Stimulated activated CD8-positive, alpha-beta memory T cell treated with anti-CD3 and anti-CD28 coated beads, Interleukin-15, amount 100 ng/mL, for 4 hours (primary cell): ENCODE data around the gene CRHR1.

Experiments
- DNase-seq, 2 donors: peaks; one replicate each; pipeline ENCODE4 v3.0.0-alpha.2; 2020; ENCODE audit warnings: low read depth in 2 of 2

The CRHR1 gene

DNA sequence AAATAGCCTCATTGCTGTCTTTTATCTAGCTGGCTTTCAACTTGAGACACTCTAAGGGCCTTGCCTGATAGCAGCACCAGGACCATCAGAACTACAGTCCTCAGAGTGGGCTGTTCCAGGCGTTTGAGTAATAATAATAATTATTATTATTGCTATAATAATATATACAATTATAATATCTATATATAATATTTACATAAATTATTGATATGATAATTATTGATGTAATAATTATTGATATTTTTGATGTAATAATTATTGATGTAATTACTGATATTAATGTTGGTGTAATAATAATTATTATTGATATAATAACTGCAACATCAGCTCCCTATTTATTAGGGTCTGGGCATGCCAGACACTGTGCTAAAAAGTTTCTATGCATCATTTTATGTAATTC is 25.6 kb upstream of the CRHR1 start:
- DNase-seq = no peak

DNA sequence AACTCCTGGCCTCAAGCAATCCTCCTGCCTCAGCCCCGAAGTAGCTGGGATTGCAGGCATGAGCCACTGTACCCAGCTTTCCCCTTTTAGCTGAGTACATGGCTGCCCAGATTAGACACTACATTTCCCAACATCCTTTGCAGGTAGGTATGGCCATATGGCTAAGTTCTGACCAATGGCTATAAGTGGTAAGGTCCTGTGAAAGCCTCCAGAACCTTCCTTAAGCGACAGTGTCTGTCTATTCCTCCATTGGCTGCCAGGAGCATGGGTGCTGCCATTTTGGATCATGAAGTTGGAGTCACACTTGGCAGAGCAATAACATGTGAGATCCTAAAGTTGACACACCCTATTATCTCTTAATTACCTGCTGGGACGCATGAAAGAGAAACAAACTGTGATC is 24.4 kb upstream of the CRHR1 start:
- DNase-seq = no peak

DNA sequence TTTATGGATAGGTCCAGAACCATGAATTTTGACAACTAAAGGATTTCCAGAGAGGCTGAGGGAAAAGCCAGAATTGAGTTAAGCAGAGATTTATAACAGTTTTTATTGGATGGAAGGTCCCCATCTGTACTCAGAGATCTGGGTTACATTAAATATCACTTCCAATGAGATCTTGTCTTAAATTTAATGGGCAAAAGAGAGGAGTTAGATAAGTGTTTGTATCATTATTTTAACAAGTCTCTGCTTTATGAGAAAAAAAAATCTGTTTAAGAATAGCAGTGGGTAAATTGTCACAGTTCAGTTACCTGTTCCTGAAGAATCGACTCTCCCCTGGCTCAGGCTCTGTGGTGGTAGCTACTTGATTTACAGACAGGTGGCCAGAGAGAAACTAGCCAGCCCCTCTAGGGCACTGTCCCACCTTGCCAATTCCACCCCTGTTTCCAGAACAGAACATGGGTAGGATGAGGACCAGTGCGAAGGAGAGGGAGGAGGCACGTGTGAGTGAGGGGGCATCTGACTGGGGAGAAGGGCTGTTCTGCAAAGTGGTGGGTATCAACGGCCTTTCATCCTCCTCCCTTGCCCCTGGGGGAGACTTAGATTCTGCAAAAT is 22.1 kb upstream of the CRHR1 start:
- no peak for DNase-seq

DNA sequence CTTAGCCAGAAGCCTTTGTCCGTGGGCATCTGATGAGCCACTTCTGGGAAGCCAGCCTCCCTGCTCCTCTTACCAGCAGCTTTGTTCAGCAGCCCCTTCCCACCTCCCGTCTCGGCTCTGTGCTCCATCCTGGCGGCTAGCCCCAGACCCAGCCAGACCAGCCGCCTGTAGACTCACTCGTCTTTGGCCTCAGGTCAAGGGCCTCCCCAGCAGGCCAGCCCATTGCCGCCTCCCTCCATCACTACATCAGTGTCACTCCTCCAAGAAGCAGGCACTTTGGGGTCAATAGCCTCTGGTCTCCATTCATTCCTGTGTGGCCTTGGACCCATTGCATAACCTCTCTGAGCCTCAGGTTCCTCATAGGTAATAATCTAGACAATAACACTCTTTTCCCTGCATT is 20.9 kb upstream of the CRHR1 start:
- DNase-seq = no peak

DNA sequence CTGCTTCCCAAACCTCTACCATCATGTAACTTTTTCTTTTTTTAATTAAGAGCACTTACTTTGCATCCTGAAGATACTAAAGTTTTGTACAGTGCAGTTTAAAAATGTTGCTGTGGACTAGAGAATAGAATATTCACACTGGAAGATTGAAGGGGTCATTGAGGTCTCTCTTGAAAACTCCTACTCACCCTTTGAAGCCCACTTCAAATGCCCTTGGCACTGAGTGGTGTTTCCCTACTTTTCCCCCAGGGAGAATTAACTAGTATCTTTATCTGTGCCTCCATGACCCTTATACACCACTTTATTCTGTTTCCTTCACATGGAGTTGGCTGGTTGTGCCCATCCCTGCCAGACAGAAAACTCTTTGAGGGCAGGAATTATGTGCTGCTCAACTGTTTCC is 19.6 kb upstream of the CRHR1 start:
- no peak for DNase-seq

DNA sequence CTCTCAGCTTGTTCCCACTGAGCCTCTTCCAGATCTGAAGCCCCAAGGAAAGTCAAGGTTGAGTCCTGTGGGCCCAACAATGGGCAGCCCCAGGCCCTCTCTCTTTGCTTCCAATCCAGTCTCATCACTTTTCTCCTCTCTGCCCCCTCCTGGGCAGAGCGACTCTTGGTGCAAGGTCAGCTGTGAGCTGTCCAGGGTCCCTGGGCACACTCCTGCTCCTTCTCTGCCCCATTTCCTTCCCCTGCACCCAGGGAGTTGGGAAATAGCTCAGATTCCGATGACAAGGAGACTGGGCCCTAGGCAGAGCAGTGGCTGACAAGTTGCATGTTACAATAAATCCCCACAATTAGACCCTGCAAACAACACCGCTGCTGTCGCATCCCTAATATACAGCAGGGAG is 16.1 kb upstream of the CRHR1 start:
- DNase-seq = no peak

DNA sequence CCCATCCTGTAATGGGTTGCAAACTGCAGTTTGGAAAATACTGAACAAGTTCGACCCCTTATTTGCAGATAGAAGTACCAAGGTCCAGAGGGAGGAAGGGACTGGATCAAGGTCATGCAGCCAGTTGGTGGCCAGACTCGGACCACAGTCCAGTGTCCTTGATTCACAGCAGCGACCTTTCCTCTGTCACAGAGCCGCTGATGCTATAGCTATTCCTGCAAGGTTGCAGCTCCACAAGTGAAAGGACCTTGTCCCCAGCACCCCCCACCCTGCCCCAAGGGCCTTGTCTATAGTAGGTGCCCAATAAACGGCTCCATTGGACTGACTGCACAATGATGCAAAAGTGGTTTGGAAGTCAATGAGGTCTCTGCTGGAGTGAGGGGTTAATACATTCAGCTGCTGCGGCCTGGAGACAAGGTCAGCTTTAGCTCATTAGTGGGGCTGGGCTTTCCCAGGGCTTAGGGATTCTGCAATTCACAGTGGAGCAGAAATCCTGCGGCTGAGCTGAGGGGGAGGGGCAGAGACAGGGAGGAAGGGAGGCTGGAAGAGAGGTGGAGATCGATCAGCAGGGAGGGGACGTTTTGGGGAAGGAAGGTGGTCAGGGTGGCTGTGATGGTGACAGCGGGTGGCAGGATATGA is 13.4 kb upstream of the CRHR1 start:
- no peak for DNase-seq

DNA sequence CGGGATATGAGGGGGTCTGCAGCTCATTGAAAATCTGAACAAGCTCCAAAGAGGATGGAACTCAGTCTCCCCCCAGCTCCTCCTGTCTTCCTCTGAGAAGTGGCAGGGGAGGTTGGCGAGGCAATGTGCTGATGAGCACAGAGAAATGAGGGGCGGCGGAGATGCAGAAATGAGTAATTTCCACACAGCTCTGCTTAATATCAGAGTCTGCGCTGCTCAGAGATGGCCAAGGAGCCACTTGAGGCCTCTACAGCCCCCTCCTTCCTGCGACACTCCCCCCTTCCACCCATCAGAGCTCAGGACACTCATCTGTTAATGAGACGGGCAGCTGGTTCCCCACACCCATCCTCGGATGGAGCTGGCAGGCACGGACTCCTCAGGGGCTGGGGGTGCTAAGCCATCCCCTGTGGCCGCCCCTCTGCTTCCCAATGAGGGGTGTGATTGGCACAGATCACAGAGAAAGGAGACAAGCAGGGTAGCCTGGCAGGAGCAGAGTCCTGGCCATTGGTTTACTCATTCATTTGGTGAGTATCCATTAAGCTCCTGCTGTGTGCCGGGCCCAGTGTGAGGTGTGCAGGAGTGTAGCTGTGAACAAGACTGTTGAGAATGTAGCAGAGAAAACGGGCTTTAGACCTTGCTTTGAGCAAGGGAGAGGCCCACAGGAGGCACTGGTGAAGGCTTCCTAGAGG is 12.7 kb upstream of the CRHR1 start:
- no peak for DNase-seq

DNA sequence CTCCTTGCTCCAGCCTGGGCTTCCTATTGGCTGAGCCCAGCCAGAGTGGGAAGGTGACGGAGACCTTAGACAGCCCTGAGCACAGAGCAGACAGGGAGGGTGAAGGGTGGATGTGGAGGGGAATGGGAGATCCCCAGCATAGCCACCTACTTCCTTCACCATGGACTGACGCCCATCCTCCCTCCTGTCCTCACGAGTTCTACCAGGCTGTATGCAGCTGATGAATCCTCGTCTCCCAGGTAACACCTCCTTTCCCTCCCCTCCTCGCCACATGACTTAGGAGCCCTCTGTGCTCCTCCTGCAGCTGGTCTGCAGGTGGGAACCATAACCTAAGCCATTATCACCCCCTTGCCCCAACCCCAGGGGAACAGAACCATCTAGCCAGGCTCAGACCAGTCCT is 9.0 kb upstream of the CRHR1 start:
- DNase-seq = no peak

DNA sequence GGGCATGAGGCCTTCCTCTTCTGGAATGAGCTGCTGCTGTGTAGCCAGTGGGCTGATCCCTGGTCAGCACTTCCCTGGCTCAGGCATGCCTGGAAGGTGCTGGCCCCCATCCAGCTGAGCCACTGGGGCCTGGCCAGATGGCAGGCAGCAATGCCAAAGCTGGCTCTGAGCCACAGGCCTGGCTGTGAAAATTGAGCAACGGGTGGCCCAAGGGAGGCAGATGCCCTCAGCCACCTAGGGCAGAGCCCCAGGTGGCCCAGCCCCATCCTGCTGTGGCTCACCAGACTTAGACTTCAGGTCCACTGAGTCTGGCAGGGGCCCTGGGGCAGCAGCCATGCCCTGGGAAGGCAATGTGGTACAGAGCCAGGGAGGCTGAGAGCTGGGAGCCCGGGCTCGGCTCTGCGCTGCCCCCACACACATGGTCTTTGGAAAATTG is 8.5 kb upstream of the CRHR1 start:
- DNase-seq = no peak

DNA sequence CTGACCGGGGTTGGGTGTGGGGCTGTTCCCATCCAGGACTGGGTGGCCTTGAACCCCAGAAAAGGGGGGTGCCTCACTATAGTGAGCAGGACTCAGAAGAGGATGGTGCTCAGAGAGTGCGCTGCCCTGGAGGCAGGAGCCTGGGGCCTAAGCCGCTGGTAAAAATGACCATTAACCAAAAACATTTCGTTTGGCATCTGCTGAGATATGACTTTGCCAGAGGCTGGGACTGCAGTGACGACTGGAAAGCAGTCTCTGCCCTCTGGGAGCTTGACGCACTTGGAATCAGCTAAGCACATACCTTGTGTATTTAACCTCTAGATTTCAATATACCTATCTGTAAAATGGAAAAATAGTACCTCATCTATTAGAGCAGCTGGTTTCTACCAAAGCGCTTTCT is 7.2 kb upstream of the CRHR1 start:
- no peak for DNase-seq

DNA sequence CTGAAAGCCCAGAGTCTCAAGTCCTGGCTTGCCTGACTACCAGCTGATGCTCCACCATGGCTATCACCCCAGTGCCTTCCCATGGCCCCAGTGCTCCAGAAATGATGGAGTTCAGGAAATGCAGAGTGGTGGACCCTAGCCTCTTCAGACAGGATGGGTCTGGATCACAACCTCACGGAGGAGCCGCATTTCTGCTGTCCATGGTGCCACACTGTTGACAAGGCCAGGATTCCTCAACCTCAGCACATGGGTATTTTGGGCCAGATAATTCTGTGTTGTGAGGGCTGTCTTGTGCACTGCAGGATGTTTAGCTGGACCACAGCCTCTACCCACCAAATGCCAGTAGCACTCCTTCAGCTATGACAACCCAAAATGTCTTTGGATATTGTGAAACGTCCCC is 6.7 kb upstream of the CRHR1 start:
- no peak for DNase-seq

DNA sequence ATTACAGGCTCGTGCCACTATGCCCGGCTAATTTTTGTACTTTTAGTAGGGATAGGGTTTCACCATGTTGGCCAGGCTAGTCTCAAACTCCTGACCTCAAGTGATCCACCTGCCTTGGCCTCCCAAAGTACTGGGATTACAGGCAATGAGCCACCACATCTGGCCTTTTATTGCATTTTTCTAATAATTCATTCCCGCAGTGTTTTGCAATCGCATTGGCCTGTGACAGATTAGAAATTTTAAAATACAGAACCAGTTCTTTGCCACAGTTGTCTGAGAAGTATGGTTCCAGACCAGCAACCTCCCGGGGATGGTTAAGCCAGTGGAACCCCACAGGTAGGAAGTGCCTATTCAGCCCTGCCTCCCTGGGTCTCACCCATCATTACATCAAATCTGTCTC is 3.2 kb upstream of the CRHR1 start:
- no peak for DNase-seq

DNA sequence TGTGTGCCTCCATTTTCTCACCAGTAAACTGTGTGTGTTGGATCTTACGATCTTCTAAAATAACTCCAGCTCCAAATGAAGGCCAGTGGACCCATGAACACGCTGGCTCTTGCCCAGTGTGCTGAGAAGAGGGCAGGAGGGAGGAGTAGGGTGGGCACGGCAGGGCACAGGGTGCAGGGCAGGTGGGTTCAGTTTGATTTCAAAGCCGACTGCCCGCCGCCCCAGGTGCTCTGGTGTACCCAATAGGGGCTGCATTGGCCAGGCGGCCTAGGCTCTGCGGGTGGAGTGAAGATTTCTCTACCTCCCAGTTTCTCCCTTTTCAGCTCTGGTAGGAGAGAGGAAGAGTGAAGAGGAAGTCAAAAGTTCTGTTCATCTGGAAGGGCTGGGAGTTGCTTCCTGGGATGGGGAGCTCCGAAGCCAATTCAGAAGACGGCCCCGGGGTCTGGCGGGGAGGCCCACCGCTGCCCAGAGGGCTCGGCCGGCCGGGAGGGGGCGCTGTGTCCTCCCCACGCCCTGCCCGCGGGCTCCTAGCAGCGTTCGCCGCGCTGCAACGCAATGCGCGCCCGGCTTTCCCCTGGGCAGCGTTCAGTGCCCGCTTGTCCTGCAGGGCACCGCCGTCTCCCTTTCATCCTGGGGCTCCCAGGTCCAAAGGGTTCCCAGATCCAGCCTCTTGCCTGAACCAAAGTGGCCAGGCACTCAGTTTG is 1.1 kb upstream of the CRHR1 start:
- no peak for DNase-seq

DNA sequence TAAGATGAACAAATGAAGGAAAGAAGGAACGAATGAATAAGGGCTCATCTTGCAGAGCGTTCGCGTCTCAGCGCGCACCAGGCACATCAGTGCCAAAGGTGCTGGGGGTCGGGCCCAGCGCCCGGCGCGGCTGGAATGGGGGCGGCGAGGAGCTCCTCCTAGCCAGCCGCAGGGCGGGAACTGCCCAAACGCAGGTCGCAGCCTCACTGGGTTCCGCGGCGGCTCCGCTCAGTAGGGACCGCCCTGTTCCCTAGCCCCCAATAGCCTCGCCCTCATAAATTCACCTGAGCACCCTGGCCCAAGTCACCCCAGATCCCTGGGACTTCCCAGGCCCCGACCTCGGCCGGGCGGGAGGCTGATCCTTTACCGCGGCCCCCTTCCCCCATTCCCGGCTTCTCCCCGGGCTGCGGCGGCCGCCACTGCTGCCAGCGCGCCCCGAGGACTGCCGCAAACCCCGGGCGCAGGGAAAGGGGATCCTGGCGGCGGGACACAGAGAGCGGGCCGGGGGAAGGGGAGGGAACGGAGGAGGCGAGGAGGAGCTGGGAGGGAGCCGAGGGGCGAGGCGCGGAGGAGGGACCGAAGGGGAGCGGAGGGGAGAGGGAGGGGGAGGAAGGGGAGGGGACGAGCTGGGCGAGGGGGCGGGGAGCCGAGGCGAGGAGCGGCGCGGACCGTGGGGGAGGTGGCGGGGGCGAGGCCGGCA is 377 bp upstream of the CRHR1 start:
- no peak for DNase-seq

DNA sequence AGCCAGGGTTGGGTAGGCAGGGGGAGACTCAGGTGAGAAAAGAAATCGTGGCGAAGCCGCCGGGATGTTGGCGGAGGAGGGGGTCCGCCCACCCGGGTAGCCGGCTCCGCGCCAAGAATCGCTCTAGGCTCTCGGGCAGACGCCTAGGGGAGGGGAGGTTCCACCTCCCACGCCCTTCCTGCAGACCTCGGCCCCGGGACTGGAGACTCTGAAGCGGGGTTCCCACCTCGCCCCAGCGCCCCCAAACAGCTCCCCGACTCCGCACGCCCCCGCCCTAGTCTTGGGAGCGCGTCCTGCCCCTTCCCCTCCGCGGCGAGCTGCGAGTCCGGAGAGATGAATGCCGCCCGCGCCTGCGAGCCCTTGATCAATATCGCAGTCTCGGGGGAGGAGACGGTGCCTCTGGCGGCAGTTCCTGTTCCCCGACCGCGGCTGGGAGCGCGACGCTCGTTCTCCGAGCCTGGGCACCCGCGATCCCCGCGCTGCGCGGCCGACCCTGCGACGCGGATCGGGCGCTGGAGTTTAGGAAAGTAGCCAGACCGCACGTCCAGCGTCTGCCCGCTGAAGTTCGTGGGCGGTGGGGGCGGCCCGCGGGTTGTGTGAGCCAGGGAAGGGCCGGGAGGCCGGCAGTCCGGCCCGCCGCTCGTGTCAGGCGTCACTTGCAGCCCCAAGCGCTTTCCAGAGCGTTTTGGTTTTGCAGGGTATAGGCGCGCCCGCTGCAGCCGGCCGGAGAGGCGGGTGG is 790 bp downstream of the CRHR1 start:
- DNase-seq = no peak

DNA sequence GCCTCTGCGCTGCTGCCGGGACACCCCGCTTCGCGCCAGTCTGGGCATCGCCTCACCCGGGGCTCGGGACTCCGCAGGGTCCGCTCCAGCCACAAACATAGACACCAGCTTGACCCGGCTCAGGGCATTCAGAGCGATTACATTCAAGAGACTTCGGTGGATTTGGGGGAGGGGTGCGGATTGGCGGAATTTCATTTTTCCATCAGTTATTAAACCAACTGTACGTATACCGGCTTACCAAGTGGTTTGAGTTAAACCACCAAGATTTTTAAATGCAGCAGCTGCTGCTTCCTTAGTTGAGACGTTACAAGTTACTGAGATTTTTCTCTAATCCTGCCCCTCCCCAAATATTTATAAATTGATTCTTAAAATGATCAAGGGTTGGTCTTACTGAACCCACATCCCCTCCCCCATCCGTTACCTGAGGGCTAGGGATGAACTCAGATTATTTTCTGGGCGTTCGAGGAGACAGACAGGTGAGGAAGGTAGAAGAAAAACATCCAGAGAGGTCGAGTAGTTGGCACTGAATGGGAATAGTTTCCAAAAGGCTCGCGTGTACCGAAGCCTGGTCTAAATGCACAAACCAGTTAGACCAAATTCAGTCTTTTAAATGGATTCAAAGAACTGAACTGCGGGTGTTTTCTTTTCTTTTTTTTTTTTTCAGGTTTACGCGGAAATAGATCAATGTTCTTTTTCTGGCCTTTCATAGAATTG is 1.5 kb downstream of the CRHR1 start:
- DNase-seq = no peak

DNA sequence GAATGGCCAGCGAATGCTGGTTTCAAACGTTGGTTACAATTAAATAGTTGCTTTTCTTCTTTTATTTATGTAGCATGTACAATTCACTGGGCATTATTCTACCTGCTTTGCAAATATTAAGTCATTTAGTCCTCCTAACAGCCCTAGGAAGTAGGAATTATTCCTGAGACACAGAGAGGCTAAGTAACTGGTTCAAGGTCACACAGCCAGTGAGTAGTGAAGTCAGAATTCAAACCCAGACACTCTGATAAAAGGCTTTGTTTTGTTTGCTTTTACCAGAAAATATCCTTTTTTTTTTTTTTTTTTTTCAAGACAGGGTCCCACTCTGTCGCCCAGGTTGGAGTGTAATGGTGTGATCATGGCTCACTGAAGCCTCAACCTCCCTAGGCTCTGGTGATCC is 2.2 kb downstream of the CRHR1 start:
- DNase-seq = no peak

DNA sequence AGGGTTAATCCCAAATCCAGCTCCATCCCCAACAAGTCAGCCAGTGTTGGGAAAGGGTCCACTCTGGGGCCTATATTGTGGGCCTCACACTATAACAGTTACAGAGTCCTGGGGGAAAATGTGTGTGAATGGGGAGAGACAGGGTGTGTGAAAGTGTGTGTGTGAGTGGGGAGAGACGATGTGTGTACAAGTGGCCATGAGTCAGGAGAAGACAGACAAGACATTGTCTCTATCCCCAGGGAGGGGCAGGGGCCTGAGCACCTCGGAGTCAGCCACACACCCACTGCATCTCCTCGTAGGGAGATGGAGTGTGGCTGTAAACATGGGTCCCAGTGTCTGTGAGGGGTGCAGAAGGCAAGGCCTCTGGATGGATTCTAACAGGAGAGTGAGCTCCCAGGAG is 2.9 kb downstream of the CRHR1 start:
- DNase-seq = no peak

DNA sequence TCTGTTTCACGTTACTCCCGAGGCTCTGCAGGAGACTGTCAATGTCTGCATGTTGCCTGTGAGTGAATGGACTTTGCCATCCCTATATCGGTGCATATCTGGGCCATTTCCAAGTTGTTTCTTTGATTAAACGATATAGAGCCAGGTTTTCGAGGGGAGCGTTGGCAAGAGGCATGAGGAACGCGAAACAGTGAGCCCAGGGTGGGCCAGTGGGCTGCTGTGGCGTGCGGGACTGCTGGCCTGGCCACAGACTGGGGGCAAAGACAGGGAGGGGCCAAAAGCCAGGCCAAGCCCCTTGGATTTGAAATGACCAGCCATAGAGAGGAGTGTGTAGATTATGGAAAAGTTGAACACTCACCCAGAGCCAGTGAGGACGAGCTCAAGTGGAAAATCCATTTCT is 3.5 kb downstream of the CRHR1 start:
- no peak for DNase-seq

DNA sequence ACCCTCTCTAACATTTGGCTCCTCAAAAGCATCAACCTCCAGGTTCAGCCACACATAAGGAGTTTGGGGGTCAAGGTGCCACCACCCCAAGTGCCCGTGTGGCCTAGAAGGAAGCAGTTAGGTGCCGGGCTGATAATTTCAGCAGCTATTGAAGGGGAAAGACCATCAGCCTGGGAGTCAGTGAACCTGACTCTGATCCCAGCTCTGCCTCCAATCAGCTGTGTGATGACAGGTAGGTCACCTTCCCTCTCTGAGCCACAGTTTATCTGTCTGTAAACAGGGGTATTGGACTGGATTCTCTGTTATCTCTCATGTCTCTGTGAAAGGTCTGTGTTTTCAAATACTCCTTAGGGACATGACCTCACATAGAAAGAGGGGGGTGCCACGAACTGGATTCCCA is 3.9 kb downstream of the CRHR1 start:
- no peak for DNase-seq
